Hepatic stellate cell (primary cell): ENCODE measurements around the gene FAM111A.
A peak's percentile ranks its signal among the peaks of the same experiment; 100 is the strongest.

Experiments
- DNase-seq: peaks from one replicate; pipeline ENCODE4 v3.0.0; 2011; ENCODE audit warnings: low spot score

The FAM111A gene

GRCh38 chr11:59180168-59180776, 37.6 kb downstream of the FAM111A start:
- DNase-seq = no peak

GRCh38 chr11:59180907-59181306, 38.3 kb downstream of the FAM111A start:
- DNase-seq = no peak

- DNase-seq = no peak
Observed at GRCh38 chr11:59181746-59182456, 39.2 kb downstream of the FAM111A start.

- no peak for DNase-seq
Observed at GRCh38 chr11:59182457-59183151, 39.9 kb downstream of the FAM111A start.

GRCh38 chr11:59183771-59184170, 41.1 kb downstream of the FAM111A start:
- DNase-seq = no peak

GRCh38 chr11:59184691-59185339, 42.2 kb downstream of the FAM111A start:
- DNase-seq = no peak

- no peak for DNase-seq
Observed at GRCh38 chr11:59185386-59185945, 42.8 kb downstream of the FAM111A start.

GRCh38 chr11:59186130-59186594, 43.5 kb downstream of the FAM111A start:
- DNase-seq = no peak

GRCh38 chr11:59187035-59187434, 44.4 kb downstream of the FAM111A start:
- DNase-seq = no peak

- DNase-seq = peak; percentile 54
Observed at GRCh38 chr11:59187587-59187986, 44.9 kb downstream of the FAM111A start.

- DNase-seq = no peak
Observed at GRCh38 chr11:59188954-59189353, 46.3 kb downstream of the FAM111A start.

GRCh38 chr11:59189986-59190385, 47.3 kb downstream of the FAM111A start:
- no peak for DNase-seq

- no peak for DNase-seq
Observed at GRCh38 chr11:59191095-59191494, 48.4 kb downstream of the FAM111A start.

- no peak for DNase-seq
Observed at GRCh38 chr11:59191890-59192289, 49.2 kb downstream of the FAM111A start.

- no peak for DNase-seq
Observed at GRCh38 chr11:59192446-59193020, 49.9 kb downstream of the FAM111A start.

GRCh38 chr11:59193587-59194130, 51.0 kb downstream of the FAM111A start:
- DNase-seq = no peak

- no peak for DNase-seq
Observed at GRCh38 chr11:59195586-59195985, 52.9 kb downstream of the FAM111A start.

GRCh38 chr11:59196777-59197176, 54.1 kb downstream of the FAM111A start:
- no peak for DNase-seq

GRCh38 chr11:59197991-59198390, 55.3 kb downstream of the FAM111A start:
- DNase-seq = peak; percentile 86

GRCh38 chr11:59198726-59199125, 56.1 kb downstream of the FAM111A start:
- no peak for DNase-seq

- DNase-seq = no peak
Observed at GRCh38 chr11:59199546-59200422, 57.1 kb downstream of the FAM111A start.
